K562 (cell line): ENCODE results near the gene SGCB.

Experiments
- GATAD2A ChIP-seq: fragments of 450-650 bp; IDR thresholded peaks from 2 replicates; pipeline ENCODE4 v1.6.1; 2017
- MBD2 ChIP-seq: sonication (generic); IDR thresholded peaks from 2 replicates; pipeline ENCODE4 v1.6.1; 2016; ENCODE audit warnings: low read depth, borderline replicate concordance
- RFX5 ChIP-seq: IDR thresholded peaks from 2 replicates; pipeline ENCODE4 v1.6.1; 2011; ENCODE audit warnings: low read depth, mild to moderate bottlenecking, improper control_type of control experiment, low read length
- TAF1 ChIP-seq: IDR thresholded peaks from 2 replicates; pipeline ENCODE4 v1.6.1; 2011; ENCODE audit warnings: mild to moderate bottlenecking, low read length, moderate library complexity; ENCODE audit not compliant: insufficient read depth, control insufficient read depth, severe bottlenecking; ENCODE audit errors: extremely low read depth
- ZNF274 ChIP-seq: IDR thresholded peaks from 2 replicates; pipeline ENCODE4 v1.6.1; 2011; ENCODE audit warnings: low read depth, mild to moderate bottlenecking, low read length, moderate library complexity, borderline replicate concordance
- ZNF561 ChIP-seq: fragments of 450-650 bp; formaldehyde crosslinking; conservative IDR thresholded peaks from 2 replicates; pipeline ENCODE4 v1.4.0; 2020; ENCODE audit warnings: mild to moderate bottlenecking, moderate library complexity
- ZNF57 ChIP-seq: fragments of 450-650 bp; formaldehyde crosslinking; IDR thresholded peaks from 2 replicates; pipeline ENCODE4 v1.4.0; 2020; ENCODE audit warnings: mild to moderate bottlenecking, moderate library complexity
- TF ChIP-seq, protein P1 (sequence below): sonication (generic); formaldehyde crosslinking; IDR thresholded peaks from 2 replicates; pipeline ENCODE4 v1.8.0; 2022; ENCODE audit warnings: missing genetic modification reagents, mild to moderate bottlenecking, moderate library complexity, borderline replicate concordance
- TF ChIP-seq, protein P2 (sequence below), 2 experiments: fragments of 450-650 bp; formaldehyde crosslinking in 1 of 2; IDR thresholded peaks; 2 replicates each; pipeline versions ENCODE4 v1.4.0 to v1.6.1; 2014 to 2020; ENCODE audit warnings: mild to moderate bottlenecking in 2 of 2, borderline replicate concordance in 1 of 2, low read depth in 1 of 2

- TF ChIP-seq ZNF274 (no peak), ZNF57 (no peak), MBD2 (no peak), TAF1 (no peak), ZNF561 (CRISPR knock-in tag) (no peak), GATAD2A (no peak), RFX5 (no peak)
- TF ChIP-seq, protein P1, sequence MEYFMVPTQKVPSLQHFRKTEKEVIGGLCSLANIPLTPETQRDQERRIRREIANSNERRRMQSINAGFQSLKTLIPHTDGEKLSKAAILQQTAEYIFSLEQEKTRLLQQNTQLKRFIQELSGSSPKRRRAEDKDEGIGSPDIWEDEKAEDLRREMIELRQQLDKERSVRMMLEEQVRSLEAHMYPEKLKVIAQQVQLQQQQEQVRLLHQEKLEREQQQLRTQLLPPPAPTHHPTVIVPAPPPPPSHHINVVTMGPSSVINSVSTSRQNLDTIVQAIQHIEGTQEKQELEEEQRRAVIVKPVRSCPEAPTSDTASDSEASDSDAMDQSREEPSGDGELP (CRISPR knock-in tag): no peak
- TF ChIP-seq, protein P2, sequence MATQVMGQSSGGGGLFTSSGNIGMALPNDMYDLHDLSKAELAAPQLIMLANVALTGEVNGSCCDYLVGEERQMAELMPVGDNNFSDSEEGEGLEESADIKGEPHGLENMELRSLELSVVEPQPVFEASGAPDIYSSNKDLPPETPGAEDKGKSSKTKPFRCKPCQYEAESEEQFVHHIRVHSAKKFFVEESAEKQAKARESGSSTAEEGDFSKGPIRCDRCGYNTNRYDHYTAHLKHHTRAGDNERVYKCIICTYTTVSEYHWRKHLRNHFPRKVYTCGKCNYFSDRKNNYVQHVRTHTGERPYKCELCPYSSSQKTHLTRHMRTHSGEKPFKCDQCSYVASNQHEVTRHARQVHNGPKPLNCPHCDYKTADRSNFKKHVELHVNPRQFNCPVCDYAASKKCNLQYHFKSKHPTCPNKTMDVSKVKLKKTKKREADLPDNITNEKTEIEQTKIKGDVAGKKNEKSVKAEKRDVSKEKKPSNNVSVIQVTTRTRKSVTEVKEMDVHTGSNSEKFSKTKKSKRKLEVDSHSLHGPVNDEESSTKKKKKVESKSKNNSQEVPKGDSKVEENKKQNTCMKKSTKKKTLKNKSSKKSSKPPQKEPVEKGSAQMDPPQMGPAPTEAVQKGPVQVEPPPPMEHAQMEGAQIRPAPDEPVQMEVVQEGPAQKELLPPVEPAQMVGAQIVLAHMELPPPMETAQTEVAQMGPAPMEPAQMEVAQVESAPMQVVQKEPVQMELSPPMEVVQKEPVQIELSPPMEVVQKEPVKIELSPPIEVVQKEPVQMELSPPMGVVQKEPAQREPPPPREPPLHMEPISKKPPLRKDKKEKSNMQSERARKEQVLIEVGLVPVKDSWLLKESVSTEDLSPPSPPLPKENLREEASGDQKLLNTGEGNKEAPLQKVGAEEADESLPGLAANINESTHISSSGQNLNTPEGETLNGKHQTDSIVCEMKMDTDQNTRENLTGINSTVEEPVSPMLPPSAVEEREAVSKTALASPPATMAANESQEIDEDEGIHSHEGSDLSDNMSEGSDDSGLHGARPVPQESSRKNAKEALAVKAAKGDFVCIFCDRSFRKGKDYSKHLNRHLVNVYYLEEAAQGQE (IDR thresholded peaks at IDR 0.05; ENCODE audit: borderline replicate concordance): no peak
- TF ChIP-seq, protein P2 (CRISPR knock-in tag; IDR thresholded peaks at IDR 0.05; ENCODE audit: low read depth): no peak
These were observed 36.5 kb downstream of the SGCB start for GRCh38 chr4:52001616-52002015.
